Loucy (cell line): ENCODE results near the gene NOBOX.
"Not testable (repeated sequence)": the region's sequence is repeated elsewhere in the genome, so short reads cannot be mapped to it uniquely, and the experiment has no call there.

Experiments used
- H2AFZ ChIP-seq: fragments of 200-600 bp; sonication (generic); 2 replicates; pipeline ENCODE4 v1.6.0; 2016; ENCODE audit warnings: antibody characterized with exemption, mild to moderate bottlenecking, low read length, moderate library complexity
- H3F3A ChIP-seq: fragments of 200-600 bp; 2 replicates; pipeline ENCODE4 v1.6.0; 2016; ENCODE audit warnings: antibody characterized with exemption, low read depth, mild to moderate bottlenecking
- H3K27me3 ChIP-seq: fragments of 200-600 bp; sonication (generic); 2 replicates; pipeline ENCODE4 v1.6.1; 2014; ENCODE audit warnings: low read length, mild to moderate bottlenecking; ENCODE audit not compliant: insufficient read depth, poor library complexity, severe bottlenecking
- H3K36me3 ChIP-seq: fragments of 200-600 bp; sonication (generic); 2 replicates; pipeline ENCODE4 v1.6.1; 2016; ENCODE audit warnings: low read length; ENCODE audit not compliant: insufficient read depth
- H3K4me1 ChIP-seq: fragments of 200-600 bp; sonication (generic); 2 replicates; pipeline ENCODE4 v1.5.1; 2014; ENCODE audit warnings: low read length, mild to moderate bottlenecking; ENCODE audit not compliant: insufficient read depth, poor library complexity, severe bottlenecking
- H3K4me2 ChIP-seq: fragments of 200-600 bp; sonication (generic); 2 replicates; pipeline ENCODE4 v1.6.0; 2014; ENCODE audit warnings: antibody characterized with exemption, low read length, low read depth, mild to moderate bottlenecking; ENCODE audit not compliant: poor library complexity, severe bottlenecking
- H3K4me3 ChIP-seq: fragments of 200-600 bp; sonication (generic); 2 replicates; pipeline ENCODE4 v1.5.1; 2014; ENCODE audit warnings: low read length, mild to moderate bottlenecking, mixed read lengths; ENCODE audit not compliant: poor library complexity, severe bottlenecking
- H3K79me2 ChIP-seq: fragments of 200-600 bp; sonication (generic); 2 replicates; pipeline ENCODE4 v1.6.1; 2014; ENCODE audit warnings: low read length; ENCODE audit not compliant: insufficient read depth
- H3K9ac ChIP-seq: fragments of 200-600 bp; sonication (generic); 2 replicates; pipeline ENCODE4 v1.6.0; 2014; ENCODE audit warnings: mild to moderate bottlenecking, low read depth, low read length, moderate library complexity; ENCODE audit not compliant: poor library complexity, severe bottlenecking
- H3K9me2 ChIP-seq: fragments of 200-600 bp; sonication (generic); replicated peaks from 2 replicates; pipeline ENCODE4 v1.6.1; 2016; ENCODE audit warnings: low read depth, low read length, mixed read lengths
- H3K9me3 ChIP-seq: fragments of 200-600 bp; sonication (generic); 2 replicates; pipeline ENCODE4 v1.6.1; 2014; ENCODE audit warnings: mild to moderate bottlenecking, antibody characterized with exemption, low read length, low read depth; ENCODE audit not compliant: insufficient read depth
- H4K20me1 ChIP-seq: fragments of 200-600 bp; sonication (generic); 2 replicates; pipeline ENCODE4 v1.6.0; 2014; ENCODE audit warnings: antibody characterized with exemption, low read length, mild to moderate bottlenecking; ENCODE audit not compliant: insufficient read depth, poor library complexity, severe bottlenecking
- CTCF ChIP-seq: fragments of 200-600 bp; sonication (generic); conservative IDR thresholded peaks from 2 replicates; pipeline ENCODE4 v1.5.1; 2014; ENCODE audit warnings: mild to moderate bottlenecking, antibody characterized with exemption, low read length
- EZH2phosphoT487 ChIP-seq: fragments of 200-600 bp; IDR thresholded peaks from 2 replicates; pipeline ENCODE4 v1.6.1; 2018; ENCODE audit warnings: antibody characterized with exemption, mild to moderate bottlenecking, moderate library complexity, borderline replicate concordance

NOBOX gene

GRCh38 chr7:144378651-144379050, 24.8 kb downstream of the NOBOX start:
- H3K9me2 ChIP-seq = no peaks in the 10 kb centered on the region
- no peak overlapping the region for H3K4me3 ChIP-seq
- H3K27me3 ChIP-seq = no peaks in the 10 kb centered on the region
- TF ChIP-seq CTCF (no peak), EZH2phosphoT487 (no peak)
- no peaks in the 10 kb centered on the region for H3F3A ChIP-seq
- no peaks in the 10 kb centered on the region for H3K36me3 ChIP-seq
- H3K9me3 ChIP-seq = no peaks in the 10 kb centered on the region
- no peak overlapping the region for H3K9ac ChIP-seq
- H3K4me1 ChIP-seq = no peaks in the 10 kb centered on the region
- no peak overlapping the region for H3K4me2 ChIP-seq
- H2AFZ ChIP-seq = no peak overlapping the region
- H4K20me1 ChIP-seq = no peaks in the 10 kb centered on the region
- no peaks in the 10 kb centered on the region for H3K79me2 ChIP-seq

GRCh38 chr7:144369221-144369620, 34.3 kb downstream of the NOBOX start:
- H3K9me3 ChIP-seq, H2AFZ ChIP-seq, H3K4me1 ChIP-seq, H4K20me1 ChIP-seq, H3K79me2 ChIP-seq, H3K4me3 ChIP-seq, H3F3A ChIP-seq, H3K27me3 ChIP-seq, H3K9me2 ChIP-seq, H3K9ac ChIP-seq, H3K4me2 ChIP-seq, H3K36me3 ChIP-seq: not testable (repeated sequence)

GRCh38 chr7:144367250-144367649, 36.2 kb downstream of the NOBOX start:
- not testable (repeated sequence) for H3K9me2 ChIP-seq, H3K27me3 ChIP-seq, H3K9me3 ChIP-seq, H3K79me2 ChIP-seq, H2AFZ ChIP-seq, H4K20me1 ChIP-seq, H3K9ac ChIP-seq, H3K4me3 ChIP-seq, H3K4me1 ChIP-seq, H3K4me2 ChIP-seq, H3K36me3 ChIP-seq, H3F3A ChIP-seq

GRCh38 chr7:144365523-144365922, 38.0 kb downstream of the NOBOX start:
- H3K4me2 ChIP-seq, H3K4me3 ChIP-seq, H3K36me3 ChIP-seq, H3K9ac ChIP-seq, H3K79me2 ChIP-seq, H2AFZ ChIP-seq, H3K9me2 ChIP-seq, H3F3A ChIP-seq, H3K27me3 ChIP-seq, H4K20me1 ChIP-seq, H3K9me3 ChIP-seq, H3K4me1 ChIP-seq: not testable (repeated sequence)

- H3K9ac ChIP-seq, H2AFZ ChIP-seq, H4K20me1 ChIP-seq, H3K9me3 ChIP-seq, H3K4me1 ChIP-seq, H3F3A ChIP-seq, H3K4me2 ChIP-seq, H3K9me2 ChIP-seq, H3K79me2 ChIP-seq, H3K27me3 ChIP-seq, H3K4me3 ChIP-seq, H3K36me3 ChIP-seq: not testable (repeated sequence)
Measured at GRCh38 chr7:144362061-144362460, 41.4 kb downstream of the NOBOX start.

GRCh38 chr7:144356860-144357259, 46.6 kb downstream of the NOBOX start:
- not testable (repeated sequence) for H3K9me2 ChIP-seq, H3K9me3 ChIP-seq, H3F3A ChIP-seq, H3K27me3 ChIP-seq, H3K4me2 ChIP-seq, H3K4me1 ChIP-seq, H3K9ac ChIP-seq, H3K79me2 ChIP-seq, H3K36me3 ChIP-seq, H4K20me1 ChIP-seq, H3K4me3 ChIP-seq, H2AFZ ChIP-seq

- not testable (repeated sequence) for H3K9me2 ChIP-seq, H2AFZ ChIP-seq, H4K20me1 ChIP-seq, H3K27me3 ChIP-seq, H3K9me3 ChIP-seq, H3K4me1 ChIP-seq, H3K36me3 ChIP-seq, H3K79me2 ChIP-seq, H3K4me3 ChIP-seq, H3K4me2 ChIP-seq, H3F3A ChIP-seq, H3K9ac ChIP-seq
Measured at GRCh38 chr7:144356185-144356584, 47.3 kb downstream of the NOBOX start.
